IPS DF 4.7 (cell line): ENCODE measurements around the gene TM4SF20.
A peak's percentile ranks its signal among the peaks of the same experiment; 100 is the strongest.

Source experiments
- DNase-seq: peaks from one replicate; pipeline ENCODE4 v3.0.0-alpha.2; 2013; ENCODE audit warnings: low spot score; ENCODE audit errors: extremely low read depth

TM4SF20 gene

DNA sequence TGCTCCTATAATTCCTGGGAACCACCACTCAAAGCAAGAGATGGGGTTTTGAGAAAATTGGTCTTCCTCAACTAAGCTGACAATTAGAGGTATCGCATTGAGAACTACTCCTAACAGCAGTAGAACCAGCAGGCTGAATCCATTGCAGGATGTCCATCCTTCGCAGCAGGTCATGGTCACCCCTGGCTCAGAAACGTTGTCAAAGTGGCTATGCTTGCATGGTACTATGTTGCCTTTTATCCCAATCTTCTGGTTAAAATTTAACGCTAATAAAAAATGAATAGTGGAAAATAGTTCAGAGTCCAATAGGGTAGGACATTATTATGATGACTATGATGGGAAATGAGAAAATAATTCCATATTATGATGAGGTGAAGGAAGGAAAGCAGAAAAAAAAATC is at the start of gene TM4SF20:
TM4SF20 (minus strand) TSS at position 212 of the 400 bp plus-strand sequence; CDS start at position 174, 38 bp downstream.
- DNase-seq: no peak

DNA sequence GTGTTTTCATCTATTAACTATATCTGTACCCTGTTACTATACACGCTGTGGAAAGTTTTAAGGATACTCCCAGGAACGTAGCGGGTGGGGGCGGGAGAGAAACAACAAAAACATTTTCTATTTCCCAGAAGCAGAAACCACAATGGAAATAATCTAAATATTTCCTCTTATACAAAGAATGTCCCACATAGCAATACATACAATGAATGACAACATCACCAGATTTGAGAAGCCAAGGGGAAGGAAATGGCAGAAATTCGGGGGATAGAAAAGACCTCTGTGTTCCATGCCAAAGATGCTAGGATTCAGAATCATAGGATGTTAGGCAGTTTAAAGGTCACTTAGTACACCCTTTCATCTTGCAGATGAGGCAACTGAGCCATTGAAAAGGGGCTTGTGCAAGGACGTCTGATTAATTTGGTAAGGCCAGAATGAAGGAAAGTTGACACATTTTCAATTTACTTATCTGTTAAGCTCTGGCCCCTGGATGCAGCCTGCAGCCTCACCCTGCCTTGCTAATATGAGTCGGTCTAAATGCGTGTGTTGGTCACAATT is 49.7 kb upstream of the TM4SF20 start:
- no peak for DNase-seq

- no peak for DNase-seq
Measured at GRCh38 chr2:227423656-227424499, 44.8 kb upstream of the TM4SF20 start.

- no peak for DNase-seq
Measured at GRCh38 chr2:227420087-227421052, 41.3 kb upstream of the TM4SF20 start.

DNA sequence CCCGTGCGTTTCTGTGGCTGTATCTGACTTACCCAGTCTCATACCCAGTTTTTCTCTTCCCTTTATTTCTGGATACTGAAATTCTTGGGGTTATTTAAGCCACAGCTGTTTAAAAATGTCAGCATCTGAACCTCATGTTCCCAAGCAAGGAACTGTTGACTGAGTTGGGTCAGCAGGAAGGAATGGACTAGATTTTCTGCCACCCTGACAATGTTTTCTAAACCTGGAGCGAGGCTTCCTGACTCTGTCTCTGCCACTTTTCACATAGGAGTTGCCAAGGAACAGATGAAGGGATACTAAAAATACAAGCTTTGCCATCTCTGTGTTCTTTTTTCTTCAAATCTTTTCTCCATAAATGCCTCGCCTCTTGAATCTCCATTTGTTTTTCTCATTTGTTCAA is 37.6 kb upstream of the TM4SF20 start:
- no peak for DNase-seq

- DNase-seq: no peak
Measured at GRCh38 chr2:227415538-227416424, 36.7 kb upstream of the TM4SF20 start.

DNA sequence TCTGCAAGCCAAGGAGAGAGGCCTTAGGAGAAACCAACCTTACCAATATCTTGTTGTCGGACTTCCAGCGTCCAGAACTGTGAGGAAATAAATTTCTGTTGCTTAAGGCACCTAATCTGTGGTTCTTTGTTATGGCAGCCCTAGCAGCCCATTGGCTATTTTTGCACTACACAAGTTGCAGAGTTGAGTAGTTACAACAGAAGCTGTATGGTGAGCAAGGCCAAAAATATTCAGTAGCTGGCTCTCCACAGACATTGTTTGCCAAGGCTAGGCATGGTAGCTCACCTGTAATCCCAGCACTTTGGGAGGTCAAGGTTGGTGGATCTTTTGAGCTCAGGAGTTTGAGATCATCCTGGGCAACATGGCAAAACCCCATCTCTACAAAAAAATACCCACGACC is 35.7 kb upstream of the TM4SF20 start:
- DNase-seq: no peak

DNA sequence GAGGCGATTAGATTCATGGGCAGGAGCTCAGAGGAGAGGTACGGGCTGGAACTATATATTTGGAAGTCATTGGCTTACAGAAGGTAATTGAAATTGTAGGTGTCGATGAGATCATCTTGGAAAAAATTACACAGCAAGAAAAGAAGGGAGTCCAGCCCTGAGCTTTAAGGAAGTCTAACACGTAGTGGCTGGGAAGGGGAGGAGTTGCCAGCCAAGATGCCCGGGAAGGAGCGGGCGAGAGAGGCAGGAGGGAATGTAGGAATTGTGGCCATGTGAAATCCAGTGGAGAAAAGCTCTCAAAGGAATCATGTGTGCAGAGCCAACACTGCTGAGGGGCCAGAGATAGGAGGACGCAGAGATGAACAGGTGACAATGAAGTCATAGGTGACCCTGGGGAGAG is 34.3 kb upstream of the TM4SF20 start:
- DNase-seq: no peak

GRCh38 chr2:227412877-227413276 is 33.8 kb upstream of the TM4SF20 start:
- DNase-seq: no peak

DNA sequence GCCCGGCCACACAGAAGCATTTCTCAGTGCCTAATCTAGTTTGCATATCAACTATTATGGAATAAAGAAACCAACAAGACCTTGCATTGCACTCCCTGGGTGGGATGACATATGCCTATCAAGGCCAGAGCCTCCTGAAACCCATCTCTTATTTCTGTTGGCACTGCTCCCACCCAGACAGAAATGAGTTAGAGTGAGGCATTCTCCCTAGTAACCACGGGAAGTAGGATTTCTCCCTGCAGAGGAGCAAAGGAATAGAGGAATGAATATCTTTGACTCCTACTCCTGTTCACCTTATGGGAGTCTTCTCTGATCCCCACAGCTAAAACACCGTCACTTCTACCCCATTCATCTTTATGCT is 32.9 kb upstream of the TM4SF20 start:
- DNase-seq: no peak

DNA sequence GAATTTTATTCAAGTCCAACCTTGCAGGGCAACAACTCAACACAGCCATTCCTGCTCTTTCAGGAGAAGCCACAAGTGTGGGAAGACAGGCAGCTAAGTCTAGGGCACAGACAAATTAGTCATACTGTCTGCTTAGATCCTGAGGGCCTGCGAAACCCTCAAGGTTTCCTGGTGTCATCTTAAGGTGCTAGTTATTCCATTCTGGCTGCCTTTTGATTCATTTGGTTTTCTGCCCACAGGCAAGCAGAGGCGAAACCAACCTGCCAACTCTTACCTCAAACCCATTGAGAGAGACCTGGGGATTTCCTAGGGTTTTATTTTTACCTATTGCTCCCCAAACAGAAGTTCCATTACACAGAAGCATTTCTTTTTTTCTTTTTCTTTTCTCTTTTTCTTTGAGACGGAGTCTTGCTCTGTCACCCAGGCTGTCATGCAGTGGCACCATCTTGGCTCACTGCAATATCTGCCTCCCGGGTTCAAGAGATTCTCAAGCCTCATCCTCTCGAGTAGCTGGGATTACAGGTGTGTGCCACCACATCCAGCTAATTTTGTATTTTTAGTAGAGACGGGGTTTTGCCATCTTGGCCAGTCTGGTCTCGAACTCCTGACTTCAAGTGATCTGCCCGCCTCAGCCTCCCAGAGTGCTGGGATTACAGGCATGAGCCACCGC is 32.3 kb upstream of the TM4SF20 start:
- DNase-seq: no peak

DNA sequence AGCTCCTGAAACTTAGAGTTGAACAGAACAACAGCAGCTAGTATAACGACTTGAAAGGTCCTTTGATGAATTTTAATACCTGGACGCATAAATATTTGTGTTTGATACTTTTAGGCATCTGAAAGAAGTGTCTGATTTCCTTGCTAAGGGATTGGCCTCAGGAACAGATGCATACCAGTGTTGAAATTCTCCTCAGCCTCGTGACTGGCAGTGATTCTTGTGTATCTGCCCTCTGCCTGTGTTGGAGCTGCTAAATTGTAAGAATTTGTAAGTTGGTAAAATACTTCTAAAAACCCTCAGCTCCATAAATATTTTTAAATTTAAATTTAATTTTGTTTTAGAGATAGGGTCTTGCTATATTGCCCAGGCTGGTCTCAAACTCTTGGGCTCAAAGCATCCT is 31.1 kb upstream of the TM4SF20 start:
- no peak for DNase-seq

DNA sequence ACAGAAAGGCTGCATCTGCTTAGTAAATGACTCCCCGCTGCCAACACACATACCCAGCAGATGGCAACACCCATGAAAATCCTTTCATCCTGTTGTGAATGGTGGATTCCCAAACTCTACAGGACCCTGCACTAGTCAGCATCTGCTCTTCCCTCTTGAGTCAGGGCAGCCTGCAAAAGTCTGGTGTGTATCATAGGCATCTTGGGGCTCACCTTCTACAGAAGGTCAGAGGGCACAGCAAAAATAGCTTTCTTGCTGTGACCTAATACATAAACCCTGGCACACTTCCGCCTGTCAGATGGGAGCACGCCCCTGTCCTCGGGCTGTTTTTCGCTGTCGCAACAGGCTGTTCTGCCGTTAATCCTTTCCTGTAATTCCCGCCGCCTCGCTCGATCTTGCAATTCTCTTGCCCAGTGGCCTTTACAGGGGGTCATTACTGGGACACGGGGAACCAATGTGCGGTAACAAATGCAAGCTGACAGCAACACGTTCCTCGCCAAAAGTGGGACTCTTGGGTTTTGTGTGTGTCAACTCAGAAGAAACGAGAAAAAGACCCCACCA is 28.6 kb upstream of the TM4SF20 start:
- no peak for DNase-seq

GRCh38 chr2:227406177-227407031 is 27.3 kb upstream of the TM4SF20 start:
- peak; percentile 71 for DNase-seq

GRCh38 chr2:227404585-227405271 is 25.6 kb upstream of the TM4SF20 start:
- no peak for DNase-seq

DNA sequence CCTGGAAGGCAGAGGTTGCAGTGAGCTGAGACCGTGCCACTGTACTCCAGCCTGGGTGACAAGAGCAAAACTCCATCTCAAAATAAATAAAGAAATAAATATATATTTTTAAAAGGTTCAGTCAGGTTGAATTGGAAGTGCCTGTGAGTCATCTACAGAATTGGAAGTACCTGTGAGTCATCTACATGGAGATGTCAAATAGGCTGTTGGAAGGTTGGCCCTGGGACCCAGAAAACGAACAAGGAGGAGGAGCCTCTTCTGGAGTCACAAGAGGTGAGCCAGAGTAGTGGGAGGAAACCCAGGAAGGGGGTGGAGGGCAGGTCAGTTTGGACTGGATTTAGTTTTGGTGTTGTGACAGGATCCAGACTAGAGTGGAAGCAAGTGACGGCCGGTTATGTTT is 23.9 kb upstream of the TM4SF20 start:
- no peak for DNase-seq

DNA sequence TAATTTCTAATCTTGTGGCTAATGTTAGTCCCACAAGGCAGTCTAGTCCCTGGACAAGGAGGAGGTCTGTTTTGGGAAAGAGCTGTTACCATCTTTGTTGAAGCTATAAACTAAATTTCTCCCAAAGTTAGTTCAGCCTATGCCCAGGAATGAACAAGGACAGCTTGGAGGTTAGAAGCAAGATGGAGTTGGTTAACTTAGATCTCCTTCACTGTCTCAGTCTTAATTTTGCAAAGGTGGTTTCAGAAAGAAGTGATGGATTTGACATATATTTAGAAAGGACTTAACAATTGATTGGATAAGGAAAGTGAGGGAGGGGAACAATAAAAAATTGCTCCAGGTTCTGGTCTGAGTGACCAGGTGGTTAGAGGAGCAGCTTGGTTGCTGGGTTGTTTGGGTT is 23.2 kb upstream of the TM4SF20 start:
- DNase-seq: no peak

DNA sequence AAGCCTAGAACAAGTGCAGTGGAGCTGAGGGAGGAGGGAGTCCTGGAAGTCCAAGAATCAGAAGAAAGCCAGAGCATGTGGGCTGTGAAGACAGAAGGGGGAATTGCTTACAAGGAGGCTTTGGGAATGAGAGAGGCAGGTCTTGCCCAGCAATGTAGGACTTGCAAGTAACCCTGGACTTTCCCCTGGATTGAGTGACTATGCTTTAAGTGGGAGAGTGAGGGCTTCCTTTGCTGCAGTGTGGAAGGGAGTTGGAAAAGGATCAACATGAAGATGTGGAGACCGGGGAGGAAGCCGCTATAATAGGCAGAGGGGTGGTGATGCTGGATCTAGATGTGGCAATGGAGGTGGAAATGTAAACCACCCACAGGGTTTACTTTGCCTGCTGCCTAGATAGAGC is 22.4 kb upstream of the TM4SF20 start:
- no peak for DNase-seq
